Measurements from ENCODE around the gene PSMD1.
"Not testable (repeated sequence)": the region's sequence is repeated elsewhere in the genome, so short reads cannot be mapped to it uniquely, and the experiment has no call there.

PSMD1 gene

DNA sequence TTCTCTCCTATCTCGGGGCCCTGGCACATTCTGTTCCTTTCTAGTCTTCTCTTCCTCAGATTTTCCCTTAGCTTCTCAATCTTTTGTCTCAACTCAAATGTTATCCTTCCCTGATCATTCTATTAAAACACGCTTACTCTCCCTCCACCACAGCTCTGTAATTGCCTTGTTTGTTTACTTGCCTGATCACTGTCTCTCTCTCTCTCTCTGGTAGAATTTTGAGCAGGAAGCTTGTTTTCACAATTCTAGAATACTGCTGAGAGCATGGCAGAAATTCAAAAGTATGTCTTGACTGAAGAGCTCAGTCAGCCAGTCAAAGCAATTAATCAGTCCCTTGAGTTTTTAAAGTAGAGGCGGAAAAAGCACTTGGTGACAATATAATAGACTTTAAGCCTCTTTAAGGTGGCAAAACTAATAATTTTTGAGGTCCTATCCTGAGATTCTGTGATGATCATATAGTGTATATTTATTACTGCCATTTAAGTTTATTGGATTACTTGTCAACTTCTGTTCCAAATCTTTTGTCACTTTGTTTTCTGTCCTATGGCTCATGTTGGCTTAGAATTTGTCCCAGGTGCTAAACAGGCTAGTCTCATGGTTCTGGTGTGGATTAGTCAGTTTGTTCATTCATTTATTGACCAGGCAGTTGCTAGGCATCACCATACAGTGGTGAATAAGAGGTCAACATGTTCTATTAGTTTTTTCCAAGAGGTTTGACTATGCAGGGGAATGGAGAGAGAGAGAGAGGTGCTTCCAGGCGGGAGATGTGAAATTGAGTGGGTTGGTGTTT, 2.3 kb downstream of the PSMD1 start:
- DNase-seq = no peak

- no peak for DNase-seq
Observed at GRCh38 chr2:231059756-231060155, 3.1 kb downstream of the PSMD1 start.

DNA sequence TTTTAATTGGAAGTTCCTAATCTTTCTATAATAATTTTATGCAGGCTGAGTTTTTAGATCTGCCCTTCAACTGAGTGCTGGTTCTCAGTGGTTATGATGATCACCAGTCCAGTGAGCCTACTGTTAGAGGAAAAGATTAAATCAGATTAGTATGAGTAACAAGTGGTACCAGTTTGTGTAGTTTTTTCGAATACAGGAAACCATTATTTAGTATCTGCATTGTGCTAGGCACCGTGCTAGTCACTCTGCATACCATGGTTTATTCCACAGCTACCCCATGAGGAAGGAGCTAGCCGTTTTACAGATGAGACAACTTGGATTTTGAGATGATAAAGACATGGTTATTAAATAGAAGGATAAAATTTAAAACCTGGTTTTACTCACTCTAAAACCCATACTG, 6.1 kb downstream of the PSMD1 start:
- no peak for DNase-seq

DNA sequence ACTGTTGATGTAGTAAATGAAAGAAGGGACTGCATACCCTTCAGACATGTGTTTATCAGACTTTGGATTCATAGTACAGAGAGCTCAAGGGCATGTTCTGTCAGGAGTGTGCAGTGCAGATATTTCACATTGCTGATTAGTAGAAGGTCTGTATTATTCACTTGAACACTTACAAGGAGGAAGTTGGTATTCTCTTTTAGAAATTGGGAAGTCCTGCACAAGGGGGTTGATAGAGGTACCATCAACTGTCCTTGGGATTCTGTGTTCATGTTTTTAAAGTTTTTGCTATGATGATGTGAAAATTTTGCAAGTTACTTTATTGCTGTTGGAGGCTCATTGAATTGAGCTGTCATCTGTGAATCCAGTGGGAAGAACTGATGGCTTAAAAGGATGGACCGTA, 6.7 kb downstream of the PSMD1 start:
- no peak for DNase-seq

DNA sequence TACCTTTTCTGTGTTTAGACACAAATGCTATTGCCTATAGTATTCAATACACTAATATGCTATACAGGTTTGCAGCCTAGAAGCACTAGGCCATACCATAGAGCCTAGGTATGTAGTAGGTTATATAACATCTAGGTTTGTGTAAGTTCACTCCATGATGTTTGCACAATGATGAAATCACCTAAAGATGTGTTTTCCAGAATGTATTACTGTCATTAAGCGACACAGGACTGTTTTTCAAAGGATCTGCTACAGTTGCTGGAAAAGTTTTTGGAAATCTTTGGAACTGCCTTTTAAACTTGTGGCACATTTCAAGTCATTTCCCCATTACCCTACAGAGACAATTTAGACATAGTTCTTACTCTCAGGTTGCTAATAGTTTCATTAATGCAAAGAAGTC, 9.3 kb downstream of the PSMD1 start:
- DNase-seq = no peak

DNA sequence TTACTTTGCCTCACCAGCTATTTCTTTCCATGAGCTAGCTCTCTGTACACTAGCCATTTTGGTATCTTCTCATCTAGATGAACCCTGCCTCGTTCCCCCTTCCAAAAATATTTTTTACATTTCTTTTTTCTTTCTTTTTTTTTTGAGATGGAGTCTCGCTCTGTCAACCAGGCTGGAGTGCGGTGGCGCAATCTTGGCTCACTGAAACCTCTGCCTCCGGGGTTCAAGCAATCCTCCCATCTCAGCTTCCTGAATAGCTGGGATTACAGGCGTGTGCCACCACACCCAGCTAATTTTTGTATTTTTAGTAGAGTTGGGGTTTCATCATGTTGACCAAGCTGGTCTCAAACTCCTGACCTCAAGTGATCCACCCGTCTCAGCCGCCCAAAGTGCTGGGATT, 10.9 kb downstream of the PSMD1 start:
- DNase-seq = not testable (repeated sequence)

DNA sequence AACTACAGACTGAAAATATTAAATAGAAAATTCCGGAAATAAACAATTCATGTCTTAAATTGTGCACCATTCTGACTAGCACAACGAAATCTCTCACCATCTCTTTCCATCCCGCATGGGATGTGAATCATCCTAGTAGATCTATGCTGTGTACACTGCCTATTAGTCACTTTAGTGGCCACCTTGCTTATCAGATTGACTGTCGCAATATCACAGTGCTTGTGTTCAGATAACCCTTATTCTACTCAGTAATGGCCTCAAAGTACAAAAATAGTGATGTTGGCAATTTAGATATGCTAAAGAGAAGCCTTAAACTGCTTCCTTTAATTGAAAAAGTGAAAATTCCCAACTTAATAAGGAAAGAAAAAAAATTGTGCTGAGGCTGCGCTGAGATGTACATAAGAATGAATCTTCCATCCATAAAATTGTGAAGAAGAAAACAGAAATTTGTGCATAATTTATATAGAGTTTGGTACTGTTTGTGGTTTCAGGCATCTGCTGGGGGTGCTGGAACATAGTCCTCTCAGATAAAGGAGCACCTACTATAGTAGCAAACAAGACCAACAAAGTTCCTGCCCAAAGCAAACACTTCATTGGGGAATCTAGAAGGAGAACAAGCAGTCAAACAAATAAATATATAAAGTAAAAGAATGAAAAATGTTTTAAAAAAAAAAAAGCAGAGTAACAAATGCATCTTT, 12.0 kb downstream of the PSMD1 start:
- DNase-seq = no peak

GRCh38 chr2:231069379-231070054, 12.8 kb downstream of the PSMD1 start:
- DNase-seq = no peak

DNA sequence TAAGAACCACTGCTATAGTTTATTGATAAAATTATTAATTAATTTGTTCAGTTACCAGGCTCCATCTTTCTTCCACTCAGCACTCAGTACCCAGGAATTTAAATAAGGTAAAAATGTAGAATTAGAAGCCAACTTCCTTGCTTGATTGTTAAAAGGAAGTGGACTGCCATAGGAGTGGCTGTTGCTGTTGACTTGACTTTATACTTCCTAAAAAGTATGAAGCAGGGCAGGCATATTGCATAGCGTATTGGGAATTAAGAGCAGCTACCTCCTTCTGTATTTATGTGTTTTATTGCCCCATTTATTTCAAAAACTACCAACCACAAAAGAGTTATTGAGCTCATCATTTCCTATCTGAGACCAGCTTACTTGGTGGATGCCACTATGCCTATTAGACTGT, 27.9 kb downstream of the PSMD1 start:
- no peak for DNase-seq

DNA sequence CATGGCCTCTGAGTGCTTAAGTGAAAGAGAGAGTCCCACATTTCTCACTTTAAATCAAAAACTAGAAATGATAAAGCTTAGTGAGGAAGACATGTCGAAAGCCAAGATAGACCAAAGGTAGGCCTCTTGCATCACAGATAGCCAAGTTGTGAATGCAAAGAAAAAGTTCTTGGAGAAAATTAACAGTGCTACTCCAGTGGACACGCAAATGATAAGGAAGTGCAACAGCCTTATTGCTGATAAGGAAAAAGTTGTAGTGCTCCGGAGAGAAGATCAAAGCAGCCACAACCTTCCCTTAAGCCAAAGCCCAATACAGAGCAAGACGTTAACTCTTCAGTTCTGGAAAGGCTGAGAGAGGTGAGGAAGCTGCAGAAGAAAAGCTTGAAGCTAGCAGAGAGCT, 32.1 kb downstream of the PSMD1 start:
- no peak for DNase-seq

- no peak for DNase-seq
Observed at GRCh38 chr2:231093933-231094332, 37.3 kb downstream of the PSMD1 start.

DNA sequence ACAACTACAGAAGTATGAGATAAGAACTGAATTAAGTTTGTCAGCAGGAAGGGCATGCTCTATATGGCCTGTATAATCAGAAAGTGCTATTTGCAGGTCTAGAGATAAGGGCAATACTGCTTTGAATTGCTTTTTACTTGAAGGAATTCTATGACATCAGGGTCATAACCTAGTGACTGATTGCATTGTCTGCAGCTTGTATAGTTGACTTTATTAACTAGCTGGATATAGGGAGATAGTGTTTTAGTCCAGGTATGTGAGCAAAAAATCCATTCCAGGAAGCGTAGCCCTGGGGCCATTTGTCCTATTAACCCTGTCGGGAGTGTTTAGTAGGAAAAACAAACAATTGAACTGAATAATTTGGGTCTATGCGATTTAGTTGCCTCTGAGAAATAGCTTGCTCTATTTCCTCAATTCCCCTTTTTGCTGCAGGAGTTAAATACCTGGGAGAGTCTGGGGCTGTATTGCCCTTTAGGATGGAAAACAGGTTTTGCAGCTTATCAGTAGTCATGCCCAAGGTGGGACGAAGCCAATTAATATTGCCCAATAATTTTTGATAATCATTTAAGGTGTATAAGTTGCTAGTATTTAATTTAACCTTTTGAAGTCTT, 38.2 kb downstream of the PSMD1 start:
- no peak for DNase-seq

GRCh38 chr2:231099918-231100317, 43.3 kb downstream of the PSMD1 start:
- DNase-seq = no peak

- DNase-seq = not testable (repeated sequence)
Observed at GRCh38 chr2:231100321-231100720, 43.7 kb downstream of the PSMD1 start.

- no peak for DNase-seq
Observed at GRCh38 chr2:231100990-231101389, 44.3 kb downstream of the PSMD1 start.

- DNase-seq = no peak
Observed at GRCh38 chr2:231102772-231103171, 46.1 kb downstream of the PSMD1 start.

DNA sequence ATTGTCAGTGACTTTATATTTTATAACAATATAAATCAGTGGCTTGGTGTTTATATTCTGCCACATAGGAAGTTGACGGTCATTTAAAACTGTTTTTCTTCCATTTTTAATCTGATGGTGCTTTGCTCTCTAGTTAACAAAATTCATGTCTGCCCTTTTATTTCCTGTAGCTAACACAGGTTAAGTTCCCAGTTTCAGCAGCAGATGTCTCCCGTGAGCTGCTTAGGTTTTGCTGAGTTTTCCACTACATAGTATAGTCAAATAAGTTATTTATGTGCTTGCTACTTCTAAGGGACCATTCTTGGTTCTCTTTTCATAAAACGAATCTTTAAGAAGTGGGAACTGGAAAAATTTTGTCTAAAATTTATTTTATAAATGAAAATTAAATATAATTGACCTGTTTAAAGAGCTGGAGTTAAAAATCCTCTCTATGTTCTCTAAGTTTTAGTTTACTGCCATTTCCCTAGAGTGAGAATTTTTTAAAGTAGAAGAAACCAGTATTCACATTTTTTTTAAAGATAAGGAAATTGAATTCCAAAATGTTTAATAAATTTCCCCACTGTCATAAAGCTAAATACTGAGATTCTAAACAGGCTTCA, 47.5 kb downstream of the PSMD1 start:
- no peak for DNase-seq

DNA sequence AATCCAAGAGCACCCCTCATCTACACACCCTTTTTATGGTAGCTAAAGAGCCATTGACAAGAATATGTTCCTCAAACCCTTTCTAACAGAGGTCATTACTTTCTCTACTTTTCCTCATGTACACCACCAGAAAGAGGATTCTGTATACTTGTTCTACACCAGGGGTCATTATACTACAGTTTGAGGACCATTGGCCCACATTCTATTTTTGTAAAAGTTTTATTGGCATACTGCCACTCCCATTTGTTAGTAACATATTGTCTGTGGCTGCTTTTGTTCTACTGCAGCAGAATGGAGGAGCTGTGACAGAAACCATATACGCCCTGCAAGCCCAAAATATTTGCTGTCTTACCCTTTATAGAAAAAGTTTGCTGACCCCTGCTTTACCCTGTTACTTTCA, 53.9 kb downstream of the PSMD1 start:
- DNase-seq = no peak

- DNase-seq = no peak
Observed at GRCh38 chr2:231111987-231112386, 55.3 kb downstream of the PSMD1 start.

GRCh38 chr2:231113489-231113888, 56.8 kb downstream of the PSMD1 start:
- no peak for DNase-seq

DNA sequence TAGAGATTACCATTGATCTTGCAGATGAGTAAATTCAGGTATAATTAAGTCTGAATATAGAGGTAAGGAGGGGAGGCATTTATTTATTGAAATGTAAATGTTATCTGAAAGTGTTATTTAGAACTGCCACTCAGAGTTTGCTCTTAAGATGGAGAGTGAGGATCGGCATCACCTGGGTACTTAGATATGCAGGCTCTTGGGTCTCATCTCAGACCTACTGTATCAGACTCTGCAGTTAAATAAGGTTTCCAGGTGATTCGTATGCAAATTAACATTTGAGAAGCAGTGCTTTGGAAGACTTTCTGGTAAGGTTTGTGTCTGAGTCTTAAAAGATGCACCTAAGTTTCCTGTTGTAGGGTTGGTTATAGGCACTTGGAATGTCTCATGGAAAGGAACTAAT, 59.0 kb downstream of the PSMD1 start:
- no peak for DNase-seq

GRCh38 chr2:231117148-231117547, 60.5 kb downstream of the PSMD1 start:
- DNase-seq = no peak
